Calu3 (cell line): Measurements from ENCODE around the gene SH3BP4. TPM values are rescaled to one million over a fixed set of nuclear protein-coding genes. Genes with fewer than 3 reads are reported as not detected.

Experiments
- BruUV-seq: library from RNA; stranded (reverse); fragments of 400-500 nt; replicated peaks from 2 replicates; lab custom pipeline; 2021; lab: Mats Ljungman, UMichigan
- CTCF ChIA-PET: fragments of 300-600 bp; sonication (Branson Sonifier 250); formaldehyde crosslinking; loops from one replicate; lab custom pipeline; 2022; ENCODE audit warnings: antibody characterized with exemption; lab: Charles Lee
- DNase-seq: peaks from one replicate; pipeline ENCODE4 v3.0.0; 2022
- H3K27ac Mint-ChIP-seq: one replicate; pipeline ENCODE4 v1.8.0; 2022; ENCODE audit warnings: mixed read lengths; ENCODE audit not compliant: unreplicated experiment
- H3K27me3 Mint-ChIP-seq: one replicate; pipeline ENCODE4 v1.8.0; 2022; ENCODE audit warnings: mixed read lengths; ENCODE audit not compliant: unreplicated experiment
- H3K36me3 Mint-ChIP-seq: one replicate; pipeline ENCODE4 v1.8.0; 2022; ENCODE audit warnings: mild to moderate bottlenecking, moderate library complexity, mixed read lengths; ENCODE audit not compliant: insufficient read depth, unreplicated experiment
- H3K4me1 Mint-ChIP-seq: one replicate; pipeline ENCODE4 v1.8.0; 2022; ENCODE audit warnings: mild to moderate bottlenecking, low read depth, mixed read lengths; ENCODE audit not compliant: unreplicated experiment
- H3K4me3 Mint-ChIP-seq: one replicate; pipeline ENCODE4 v1.8.0; 2022; ENCODE audit warnings: mild to moderate bottlenecking, low read depth, moderate library complexity, mixed read lengths; ENCODE audit not compliant: unreplicated experiment
- H3K9me3 Mint-ChIP-seq: one replicate; pipeline ENCODE4 v1.8.0; 2022; ENCODE audit warnings: low read depth, mixed read lengths; ENCODE audit not compliant: unreplicated experiment
- CTCF ChIP-seq: fragments of 200-600 bp; IDR thresholded peaks from one replicate; pipeline ENCODE4 v1.8.0; 2022; ENCODE audit warnings: antibody characterized with exemption; ENCODE audit not compliant: unreplicated experiment
- intact Hi-C: fragments of 100-400 bp; cut with micrococcal nuclease; formaldehyde crosslinking; loops from one replicate; pipeline ENCODE4 v1.10.0; 2022; ENCODE audit not compliant: unreplicated experiment
- total RNA-seq: library from RNA; stranded (reverse); gene quantifications from 2 replicates; pipeline ENCODE4 v1.2.3, GENCODE V29; 2022

SH3BP4 gene
- total RNA-seq, 1 experiment from 2014 or later = 36.9 TPM

- CTCF ChIA-PET = interaction anchor here (1.0 kb wide), 1 partner anchor 58 kb away, joined by 3 read pairs; no protein-coding TSS in a partner anchor
- Mint-ChIP-seq H3K4me1 (peaks cover 35% of the 10 kb centered on the region), H3K36me3 (peaks cover 33% of the 10 kb centered on the region), H3K4me3 (peak overlapping the region; percentile 90), H3K9me3 (no peaks in the 10 kb centered on the region), H3K27ac (no peak overlapping the region), H3K27me3 (no peaks in the 10 kb centered on the region)
- DNase-seq = no peak
- no peak for TF ChIP-seq CTCF
- intact Hi-C loops = no loop called here
- BruUV-seq = no TSS peak
These were observed 820 bp upstream of the SH3BP4 start for GRCh38 chr2:234950730-234951663.

- peaks cover 33% of the 10 kb centered on the region for H3K36me3 Mint-ChIP-seq
- no peak for TF ChIP-seq CTCF
- intact Hi-C loops = no loop called here
- H3K4me3 Mint-ChIP-seq = peak overlapping the region; percentile 90
- H3K9me3 Mint-ChIP-seq = no peaks in the 10 kb centered on the region
- CTCF ChIA-PET = interaction anchor here (0.5 to 1.0 kb wide), 6 partner anchors 8 to 653 kb away, joined by 3 read pairs; no protein-coding TSS in a partner anchor
- H3K4me1 Mint-ChIP-seq = peaks cover 46% of the 10 kb centered on the region
- H3K27me3 Mint-ChIP-seq = no peaks in the 10 kb centered on the region
- BruUV-seq = TSS peak; percentile 23
- H3K27ac Mint-ChIP-seq = no peak overlapping the region
- DNase-seq = peak; percentile 38
These were observed 676 bp downstream of the SH3BP4 start for GRCh38 chr2:234952270-234953115.

- Mint-ChIP-seq H3K36me3 (peaks cover 33% of the 10 kb centered on the region), H3K27me3 (no peaks in the 10 kb centered on the region), H3K4me1 (peaks cover 48% of the 10 kb centered on the region), H3K4me3 (peak overlapping the region; percentile 90), H3K27ac (no peak overlapping the region), H3K9me3 (no peaks in the 10 kb centered on the region)
- no peak for TF ChIP-seq CTCF
- DNase-seq = no peak
- intact Hi-C loops = no loop called here
- CTCF ChIA-PET = interaction anchor here (0.5 kb wide), 1 partner anchor 654 kb away, joined by 3 read pairs; no protein-coding TSS in a partner anchor
- no TSS peak for BruUV-seq
These were observed 1.6 kb downstream of the SH3BP4 start for GRCh38 chr2:234953116-234954031.
